SU-DHL-6 (cell line): ENCODE results near the gene HEATR1.

Experiments used
- CTCF ChIP-seq: fragments of 200-600 bp; sonication (generic); IDR thresholded peaks from one replicate; pipeline ENCODE4 v1.5.1; 2017; ENCODE audit warnings: antibody characterized with exemption, mild to moderate bottlenecking, low read length, moderate library complexity; ENCODE audit not compliant: insufficient read depth, poor library complexity, severe bottlenecking
- EZH2phosphoT487 ChIP-seq: fragments of 200-600 bp; sonication (generic), shearing (Covaris generic); conservative IDR thresholded peaks from 2 replicates; pipeline ENCODE4 v1.6.1; 2018; ENCODE audit warnings: mild to moderate bottlenecking, antibody characterized with exemption, low read length, moderate library complexity, mixed read lengths

GRCh38 chr1:236526079-236526478, 78.2 kb downstream of the HEATR1 start:
- TF ChIP-seq CTCF, result no peak
- TF ChIP-seq EZH2phosphoT487, result no peak
